Endodermal cell (in vitro differentiated cells): ENCODE results near the gene FREY1. TPM values are rescaled to one million over a fixed set of nuclear protein-coding genes. Genes with fewer than 3 reads are reported as not detected.

ENCODE experiments used
- DNase-seq: peaks from one replicate; pipeline ENCODE4 v3.0.0-alpha.2; 2017
- H3K27ac ChIP-seq: 2 replicates; pipeline ENCODE4 v1.5.1; 2013; ENCODE audit warnings: mild to moderate bottlenecking, low read depth, low read length, moderate library complexity
- H3K27me3 ChIP-seq: 2 replicates; pipeline ENCODE4 v1.6.1; 2013; ENCODE audit warnings: mild to moderate bottlenecking, low read length, moderate library complexity; ENCODE audit not compliant: insufficient read depth, control insufficient read depth, poor library complexity, severe bottlenecking
- H3K36me3 ChIP-seq: 2 replicates; pipeline ENCODE4 v1.7.0; 2013; ENCODE audit warnings: mild to moderate bottlenecking, low read length, moderate library complexity; ENCODE audit not compliant: control insufficient read depth, insufficient read depth
- H3K4me1 ChIP-seq: one replicate; pipeline ENCODE4 v1.7.0; 2013; ENCODE audit warnings: low read length; ENCODE audit not compliant: control insufficient read depth, insufficient read depth
- H3K4me3 ChIP-seq: 2 replicates; pipeline ENCODE4 v1.5.1; 2013; ENCODE audit warnings: mild to moderate bottlenecking, low read length, moderate library complexity
- H3K9ac ChIP-seq: 2 replicates; pipeline ENCODE4 v1.6.1; 2013; ENCODE audit warnings: mild to moderate bottlenecking, low read length, moderate library complexity; ENCODE audit not compliant: poor library complexity, severe bottlenecking; ENCODE audit errors: extremely low read depth
- H3K9me3 ChIP-seq: 2 replicates; pipeline ENCODE4 v1.6.1; 2013; ENCODE audit warnings: mild to moderate bottlenecking, low read length, moderate library complexity; ENCODE audit not compliant: control insufficient read depth
- H3K27ac Mint-ChIP-seq: 2 replicates; pipeline ENCODE4 v1.8.0; 2020; ENCODE audit warnings: mixed read lengths
- H3K27me3 Mint-ChIP-seq: 2 replicates; pipeline ENCODE4 v1.8.0; 2021; ENCODE audit warnings: mild to moderate bottlenecking, mixed read lengths; ENCODE audit not compliant: insufficient read depth
- H3K36me3 Mint-ChIP-seq: 2 replicates; pipeline ENCODE4 v1.8.0; 2020; ENCODE audit warnings: low read depth, mixed read lengths
- H3K4me1 Mint-ChIP-seq: 2 replicates; pipeline ENCODE4 v1.8.0; 2020; ENCODE audit warnings: mixed read lengths
- H3K4me3 Mint-ChIP-seq: 2 replicates; pipeline ENCODE4 v1.8.0; 2020; ENCODE audit warnings: mild to moderate bottlenecking, moderate library complexity, mixed read lengths
- H3K9me3 Mint-ChIP-seq: 2 replicates; pipeline ENCODE4 v1.8.0; 2020; ENCODE audit warnings: mild to moderate bottlenecking, mixed read lengths
- WGBS, 2 experiments: methylation state at CpG; one replicate each; pipeline versions ENCODE4 v1.1.5 to v1.1.7; 2013; ENCODE audit warnings: missing lambda C conversion rate in 2 of 2, mixed read lengths in 1 of 2; ENCODE audit not compliant: insufficient coverage in 1 of 2, insufficient read length in 1 of 2; 5-methylcytosine and 5-hydroxymethylcytosine counted together
- total RNA-seq, 2 donors: library from RNA; stranded (reverse); fragmentation: NEBNext Ultra II Directional in 1 of 2; extraction: Animal tissue kit (Norgen Biotek cat#: 25700) in 1 of 2; gene quantifications; 2 replicates in 1 of 2; 3 replicates in 1 of 2; pipeline ENCODE4 v1.2.1, GENCODE V29; 2021
- TF ChIP-seq, protein P1 (sequence below): fragments of 200-600 bp; sonication (generic); conservative IDR thresholded peaks from 2 replicates; pipeline ENCODE4 v1.5.0; 2021; ENCODE audit warnings: antibody characterized with exemption, mild to moderate bottlenecking

FREY1 gene
- total RNA-seq, 2 donors from 2014 or later, result 1.1 to 1.5 TPM

DNA sequence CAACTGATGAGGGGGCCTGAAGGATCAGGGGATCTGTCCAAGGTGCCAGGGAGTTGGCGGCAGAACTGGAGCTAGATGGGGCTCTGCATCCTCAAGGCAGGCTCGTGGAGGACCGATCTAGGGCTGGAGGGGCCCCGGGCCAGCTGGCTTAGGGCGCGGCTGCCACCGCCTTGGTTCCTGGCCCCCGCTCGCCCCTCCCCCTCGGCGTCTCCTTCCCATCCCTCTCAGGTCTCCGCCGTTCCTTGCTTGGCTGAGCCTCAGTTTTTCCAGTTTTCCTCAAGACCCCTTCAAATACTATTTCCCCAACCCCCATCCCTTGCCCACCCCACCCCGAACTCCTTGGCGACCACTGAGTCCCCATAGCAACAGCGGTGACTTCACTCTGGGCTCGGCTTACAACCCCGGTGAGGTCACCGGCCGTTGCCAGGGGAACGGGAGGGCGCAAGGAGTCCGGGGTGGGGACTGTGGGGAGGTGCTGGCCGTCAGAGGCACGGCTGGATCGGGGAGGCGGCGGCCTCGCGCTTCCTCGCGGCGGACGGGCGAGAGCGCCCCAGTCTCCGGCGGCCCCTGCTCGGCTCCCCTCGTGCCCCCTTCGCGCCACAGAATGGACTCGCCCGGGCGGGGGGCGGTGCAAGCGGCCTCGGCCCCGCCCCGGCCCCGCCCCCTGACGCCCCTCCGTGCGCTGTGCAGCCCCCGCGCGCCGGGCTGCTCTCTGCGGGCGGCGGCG lies 7.5 kb downstream of the FREY1 start:
- Histone ChIP-seq H3K36me3 (no peaks in the 10 kb centered on the region), H3K27me3 (peaks cover 31% of the 10 kb centered on the region), H3K4me1 (peaks cover 4% of the 10 kb centered on the region), H3K27ac (peak overlapping the region; percentile 97), H3K9ac (peak overlapping the region; percentile 72), H3K4me3 (peak overlapping the region; percentile 68), H3K9me3 (no peaks in the 10 kb centered on the region)
- H3K36me3 Mint-ChIP-seq, result peaks cover 14% of the 10 kb centered on the region
- H3K4me3 Mint-ChIP-seq, result peak overlapping the region; percentile 60
- H3K4me1 Mint-ChIP-seq, result peaks cover 9% of the 10 kb centered on the region
- 0% methylated on average over 20 to 58 of the region's 62 CpGs for WGBS, 2 experiments
- TF ChIP-seq, protein P1, sequence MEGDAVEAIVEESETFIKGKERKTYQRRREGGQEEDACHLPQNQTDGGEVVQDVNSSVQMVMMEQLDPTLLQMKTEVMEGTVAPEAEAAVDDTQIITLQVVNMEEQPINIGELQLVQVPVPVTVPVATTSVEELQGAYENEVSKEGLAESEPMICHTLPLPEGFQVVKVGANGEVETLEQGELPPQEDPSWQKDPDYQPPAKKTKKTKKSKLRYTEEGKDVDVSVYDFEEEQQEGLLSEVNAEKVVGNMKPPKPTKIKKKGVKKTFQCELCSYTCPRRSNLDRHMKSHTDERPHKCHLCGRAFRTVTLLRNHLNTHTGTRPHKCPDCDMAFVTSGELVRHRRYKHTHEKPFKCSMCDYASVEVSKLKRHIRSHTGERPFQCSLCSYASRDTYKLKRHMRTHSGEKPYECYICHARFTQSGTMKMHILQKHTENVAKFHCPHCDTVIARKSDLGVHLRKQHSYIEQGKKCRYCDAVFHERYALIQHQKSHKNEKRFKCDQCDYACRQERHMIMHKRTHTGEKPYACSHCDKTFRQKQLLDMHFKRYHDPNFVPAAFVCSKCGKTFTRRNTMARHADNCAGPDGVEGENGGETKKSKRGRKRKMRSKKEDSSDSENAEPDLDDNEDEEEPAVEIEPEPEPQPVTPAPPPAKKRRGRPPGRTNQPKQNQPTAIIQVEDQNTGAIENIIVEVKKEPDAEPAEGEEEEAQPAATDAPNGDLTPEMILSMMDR, result no peak
- peaks cover 21% of the 10 kb centered on the region for H3K27me3 Mint-ChIP-seq
- H3K27ac Mint-ChIP-seq, result no peak overlapping the region
- DNase-seq, result peak; percentile 96
- no peaks in the 10 kb centered on the region for H3K9me3 Mint-ChIP-seq

DNA sequence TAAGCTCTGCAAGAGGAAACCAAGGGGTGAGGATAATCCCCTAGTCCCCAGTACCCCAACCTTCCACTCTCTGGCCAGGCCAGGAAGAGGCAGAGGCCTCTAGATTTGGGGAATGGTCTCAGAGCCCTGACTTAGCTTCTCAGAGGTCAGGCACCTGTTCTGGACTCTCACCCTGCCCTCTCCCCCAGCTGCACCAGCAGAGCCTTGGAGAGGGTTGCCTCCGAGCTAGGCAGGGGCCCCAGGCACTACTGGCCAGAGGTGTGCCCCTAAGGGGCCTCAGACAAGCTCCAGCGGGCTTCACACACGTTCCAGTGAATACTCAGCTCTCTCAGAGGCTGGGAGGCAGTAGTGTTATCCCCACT lies 8.0 kb downstream of the FREY1 start:
- H3K4me3 ChIP-seq, result peak overlapping the region; percentile 68
- H3K9ac ChIP-seq, result no peak overlapping the region
- H3K36me3 Mint-ChIP-seq, result peaks cover 10% of the 10 kb centered on the region
- TF ChIP-seq, protein P1, result no peak
- H3K4me1 ChIP-seq, result peaks cover 4% of the 10 kb centered on the region
- peak overlapping the region; percentile 97 for H3K27ac ChIP-seq
- no peaks in the 10 kb centered on the region for H3K9me3 ChIP-seq
- no peak overlapping the region for H3K27ac Mint-ChIP-seq
- H3K27me3 Mint-ChIP-seq, result peaks cover 21% of the 10 kb centered on the region
- peak overlapping the region; percentile 60 for H3K4me3 Mint-ChIP-seq
- H3K4me1 Mint-ChIP-seq, result peaks cover 5% of the 10 kb centered on the region
- H3K36me3 ChIP-seq, result no peaks in the 10 kb centered on the region
- H3K9me3 Mint-ChIP-seq, result no peaks in the 10 kb centered on the region
- no peak for DNase-seq
- H3K27me3 ChIP-seq, result peaks cover 31% of the 10 kb centered on the region
- WGBS, 2 experiments, result 0 to 21% methylated on average over 2 to 3 of the region's 3 CpGs

DNA sequence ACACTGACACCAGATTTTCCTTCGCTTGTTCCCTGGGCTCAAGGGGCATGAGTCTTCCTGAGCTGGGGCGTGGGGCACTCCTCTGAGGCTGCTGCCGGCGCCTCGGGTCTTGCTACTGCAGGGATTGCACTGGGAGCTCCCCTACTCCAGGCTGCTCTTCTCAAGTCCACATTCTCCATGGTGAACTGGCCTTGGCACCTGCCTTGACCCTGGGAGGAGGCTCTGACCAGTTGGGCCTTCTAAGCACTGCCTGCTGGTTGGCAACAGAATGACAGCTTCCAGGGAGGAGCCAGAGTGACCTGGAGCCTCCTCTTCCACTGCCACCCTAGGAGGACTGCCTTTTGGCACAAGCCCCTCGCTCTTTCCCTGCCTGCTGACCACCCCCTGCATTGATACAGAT lies 9.5 kb downstream of the FREY1 start:
- H3K27ac ChIP-seq, result no peak overlapping the region
- no peak overlapping the region for H3K4me3 Mint-ChIP-seq
- H3K27ac Mint-ChIP-seq, result no peak overlapping the region
- TF ChIP-seq, protein P1, result no peak
- H3K4me1 ChIP-seq, result peaks cover 4% of the 10 kb centered on the region
- 85 to 94% methylated on average over 6 of the region's 6 CpGs for WGBS, 2 experiments
- peaks cover 31% of the 10 kb centered on the region for H3K27me3 ChIP-seq
- H3K36me3 ChIP-seq, result no peaks in the 10 kb centered on the region
- peaks cover 9% of the 10 kb centered on the region for H3K4me1 Mint-ChIP-seq
- H3K27me3 Mint-ChIP-seq, result peaks cover 21% of the 10 kb centered on the region
- H3K9ac ChIP-seq, result no peak overlapping the region
- no peaks in the 10 kb centered on the region for H3K9me3 Mint-ChIP-seq
- no peak for DNase-seq
- H3K36me3 Mint-ChIP-seq, result no peaks in the 10 kb centered on the region
- H3K9me3 ChIP-seq, result no peaks in the 10 kb centered on the region
- H3K4me3 ChIP-seq, result no peak overlapping the region
